Measurements from ENCODE around the gene FAM184A. TPM values are rescaled to one million over a fixed set of nuclear protein-coding genes. Genes with fewer than 3 reads are reported as not detected.
"Not testable (repeated sequence)": the region's sequence is repeated elsewhere in the genome, so short reads cannot be mapped to it uniquely, and the experiment has no call there.

Gene FAM184A
- total RNA-seq, 1 donor from 2014 or later: 4.8 TPM

DNA sequence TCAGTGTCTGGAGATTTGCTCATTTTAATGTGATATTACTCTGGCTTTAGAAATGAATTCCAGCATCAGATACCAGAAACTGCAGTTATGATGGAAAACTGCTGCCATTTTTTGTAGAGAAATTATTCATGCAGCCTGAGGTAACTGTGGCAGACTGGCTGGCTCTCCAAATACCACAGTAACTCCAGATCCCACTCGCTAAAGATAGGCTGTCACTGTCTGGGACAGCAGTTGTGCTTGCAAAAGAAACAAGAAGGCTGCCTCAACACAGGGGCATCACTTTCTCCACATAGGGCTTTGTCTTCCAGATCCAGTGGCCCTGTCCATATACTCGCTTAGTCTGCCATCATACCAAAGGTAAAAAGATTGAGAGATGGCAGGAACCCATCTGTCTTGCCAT lies 52.7 kb downstream of the FAM184A start:
- intact Hi-C loops (cut with micrococcal nuclease): no loop called here

DNA sequence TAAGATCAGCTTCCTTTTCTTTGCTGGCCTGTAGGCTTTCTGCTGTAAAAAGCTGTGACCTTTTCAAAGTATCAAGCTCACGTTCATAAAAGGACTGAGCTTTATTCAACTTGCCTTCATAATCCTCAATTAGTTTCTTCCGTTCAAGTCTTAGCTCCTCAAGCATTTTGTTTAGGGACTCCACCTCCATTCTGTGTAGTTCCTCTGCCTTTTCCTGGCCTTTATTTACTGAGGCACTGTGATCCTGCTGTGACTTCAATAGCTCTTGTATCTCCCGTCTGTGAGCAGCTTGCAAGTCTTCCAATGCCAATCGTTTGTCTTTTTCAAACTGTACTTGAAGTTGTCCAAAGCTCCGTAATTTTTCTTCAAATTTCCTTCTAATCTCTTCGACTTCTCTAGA lies 54.4 kb downstream of the FAM184A start:
- intact Hi-C loops (cut with micrococcal nuclease): no loop called here

DNA sequence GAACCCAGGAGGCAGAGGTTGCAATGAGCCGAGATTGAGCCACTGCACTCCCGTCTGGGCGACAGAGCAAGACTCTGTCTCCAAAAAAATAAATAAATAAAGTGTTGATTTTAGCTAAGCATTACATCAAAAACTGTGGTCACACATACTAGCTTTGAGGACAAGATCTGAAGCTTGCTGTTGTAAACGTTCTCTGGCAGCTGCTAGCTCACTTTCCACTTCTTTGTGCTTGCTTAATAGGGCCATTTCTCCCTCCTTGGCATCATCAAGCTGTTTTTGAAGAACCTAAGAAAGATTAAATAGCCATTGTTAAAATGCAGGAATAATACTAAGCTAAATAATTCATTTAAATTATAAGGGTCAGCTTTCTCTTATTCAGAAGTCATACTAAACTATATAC lies 55.7 kb downstream of the FAM184A start:
- intact Hi-C loops (cut with micrococcal nuclease): no loop called here

DNA sequence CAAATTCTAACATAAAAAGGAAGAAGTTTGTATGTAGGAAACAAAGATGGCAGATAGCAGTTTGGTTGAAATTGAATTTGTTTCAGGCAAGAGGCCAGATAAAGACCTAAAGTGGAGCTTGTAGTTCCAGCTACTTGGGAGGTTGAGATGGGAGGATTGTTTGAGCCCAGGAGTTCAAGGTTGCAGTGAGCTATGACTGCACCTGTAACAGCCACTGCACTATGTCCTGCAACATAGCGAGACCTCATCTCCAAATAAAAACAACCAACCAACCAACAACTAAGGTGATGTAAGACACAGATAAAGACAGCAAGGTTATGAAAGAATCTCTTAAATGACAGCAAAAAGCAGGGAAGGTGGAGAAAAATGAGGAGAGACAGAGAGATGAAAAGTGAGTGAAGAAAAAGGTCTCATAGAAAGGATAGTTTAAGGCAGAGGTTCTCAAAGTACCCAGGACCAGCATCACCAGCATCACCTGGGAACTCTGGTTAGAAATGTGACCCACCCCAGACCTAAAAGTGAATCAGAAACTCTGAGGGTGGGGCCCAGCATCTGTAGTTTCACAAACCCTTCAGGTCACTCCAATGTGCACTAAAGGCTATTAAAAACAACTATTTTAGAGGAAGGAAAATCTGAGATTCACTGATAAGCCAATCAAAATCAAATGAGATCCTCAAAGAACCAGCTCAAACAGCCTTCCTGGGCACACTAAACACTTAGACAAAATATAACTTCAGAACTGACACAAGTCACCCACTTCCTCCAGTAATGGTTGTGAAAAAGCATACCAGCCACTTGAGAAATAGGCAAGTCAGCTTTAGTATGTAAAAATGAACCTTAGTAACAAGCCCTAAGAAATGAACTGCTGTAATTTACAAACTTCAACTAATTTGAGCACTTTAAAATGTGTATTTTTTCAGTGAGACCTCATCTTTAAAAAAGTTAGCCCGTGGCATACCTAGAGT lies 57.6 kb downstream of the FAM184A start:
- intact Hi-C loops (cut with micrococcal nuclease): no loop called here

DNA sequence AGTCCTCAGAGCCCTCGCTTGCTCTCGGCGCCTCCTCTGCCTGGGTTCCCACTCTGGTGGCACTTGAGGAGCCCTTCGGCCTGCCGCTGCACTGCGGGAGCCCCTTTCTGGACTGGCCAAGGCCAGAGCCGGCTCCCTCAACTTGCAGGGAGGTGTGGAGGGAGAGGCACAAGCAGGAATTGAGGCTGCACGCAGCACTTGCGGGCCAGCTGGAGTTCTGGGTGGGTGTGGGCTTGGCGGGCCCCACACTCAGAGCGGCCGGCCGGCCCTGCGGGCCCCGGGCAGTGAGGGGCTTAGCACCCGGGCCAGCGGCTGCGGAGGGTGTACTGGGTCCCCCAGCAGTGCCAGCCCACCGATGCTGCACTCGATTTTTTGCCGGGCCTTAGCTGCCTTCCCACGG lies 63.3 kb downstream of the FAM184A start:
- intact Hi-C loops (cut with micrococcal nuclease): not testable (repeated sequence)

DNA sequence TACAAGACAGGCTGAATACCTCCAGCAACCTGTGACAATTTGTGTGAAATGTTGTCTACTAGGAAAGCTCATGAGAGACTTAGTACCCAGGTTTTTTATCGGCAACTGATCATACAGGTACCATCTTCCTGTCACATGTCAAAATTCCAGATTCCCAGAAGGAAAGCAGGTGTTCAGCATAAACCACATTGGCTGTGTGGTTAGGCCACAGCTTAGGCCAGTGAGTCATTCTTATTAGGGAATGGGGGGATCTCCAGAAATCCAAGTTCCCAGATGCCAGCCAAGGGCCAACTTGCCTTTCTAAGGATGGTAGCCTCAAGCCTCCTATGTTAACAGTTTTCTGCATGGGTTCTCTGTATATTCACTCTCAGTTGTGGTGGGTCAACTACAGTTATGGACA lies 65.9 kb downstream of the FAM184A start:
- intact Hi-C loops (cut with micrococcal nuclease): no loop called here

DNA sequence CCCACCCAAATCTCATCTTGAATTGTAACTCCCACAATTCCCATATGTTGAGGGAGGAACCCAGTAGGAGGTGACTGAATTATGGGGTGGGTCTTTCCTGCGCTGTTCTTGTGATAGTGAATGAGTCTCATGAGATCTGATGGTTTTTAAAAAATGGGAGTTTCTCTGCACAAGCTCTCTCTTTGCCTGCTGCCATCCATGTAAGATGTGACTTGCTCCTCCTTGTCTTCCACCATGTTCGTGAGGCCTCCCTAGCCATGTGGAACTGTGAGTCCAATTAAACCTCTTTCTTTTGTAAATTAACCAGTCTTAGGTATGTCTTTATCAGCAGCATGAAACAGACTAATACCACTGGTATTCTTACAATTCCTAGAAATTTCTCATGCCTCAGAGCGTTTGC lies 69.2 kb downstream of the FAM184A start:
- intact Hi-C loops (cut with micrococcal nuclease): not testable (repeated sequence)

DNA sequence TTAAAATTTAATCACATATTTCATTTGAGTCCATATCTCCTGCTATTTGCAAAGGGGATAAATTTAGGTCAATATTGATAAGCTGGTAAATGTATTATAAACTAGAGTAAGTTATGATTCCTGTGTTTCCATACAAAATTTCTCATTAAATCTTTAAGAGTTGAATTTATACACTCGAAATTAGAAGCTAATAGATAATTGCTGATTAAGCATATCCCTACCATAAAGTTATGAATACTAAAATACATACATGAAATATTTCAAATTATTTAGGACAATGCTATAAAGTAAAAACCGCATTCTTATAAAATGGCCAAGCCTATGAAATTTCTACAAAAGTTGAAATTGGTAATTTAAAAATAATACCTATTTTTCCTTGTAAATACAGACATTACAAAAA lies 71.5 kb downstream of the FAM184A start:
- intact Hi-C loops (cut with micrococcal nuclease): no loop called here

DNA sequence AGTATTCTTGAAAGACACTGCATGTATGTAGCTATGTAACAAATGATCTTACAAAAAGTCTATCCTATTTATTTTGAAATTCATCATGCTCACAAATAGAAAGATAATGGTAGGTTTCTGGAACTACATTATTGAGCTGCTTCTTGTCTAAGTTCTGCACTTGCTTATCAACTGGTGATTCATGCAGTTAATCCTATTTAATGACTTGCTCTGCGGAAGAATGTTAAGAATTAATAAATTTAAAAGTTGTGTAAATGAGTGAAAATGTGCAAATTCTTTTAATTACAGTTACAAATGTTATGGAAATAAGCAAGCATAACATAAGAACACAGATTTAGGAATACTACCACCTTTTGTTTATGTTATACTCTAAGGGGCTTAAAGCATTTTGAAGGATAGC lies 76.4 kb downstream of the FAM184A start:
- intact Hi-C loops (cut with micrococcal nuclease): no loop called here

DNA sequence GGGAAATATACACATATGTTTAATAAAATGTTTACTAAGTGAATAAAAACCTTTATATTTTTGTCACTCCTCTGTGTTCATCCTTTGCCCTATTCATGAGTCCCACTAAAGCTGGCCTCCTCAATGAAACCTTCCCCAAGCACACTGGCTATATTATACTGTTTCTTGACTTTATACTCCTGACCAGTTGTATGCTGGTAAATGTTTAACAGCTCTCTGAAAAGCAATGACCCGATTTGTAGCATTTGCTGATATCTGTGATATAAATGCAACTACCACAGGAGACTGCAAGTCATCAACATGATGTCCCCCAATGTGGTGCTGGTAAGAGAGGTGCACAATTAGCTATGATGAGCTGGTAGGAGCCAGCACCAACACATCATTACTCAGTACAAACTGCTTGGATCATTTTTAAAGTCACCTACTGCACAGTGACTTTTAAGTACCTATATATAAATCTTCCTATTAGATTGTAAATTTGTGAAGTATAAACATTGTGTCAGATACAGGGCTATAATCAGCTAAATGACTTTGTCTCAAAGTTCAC lies 78.9 kb downstream of the FAM184A start:
- intact Hi-C loops (cut with micrococcal nuclease): no loop called here

DNA sequence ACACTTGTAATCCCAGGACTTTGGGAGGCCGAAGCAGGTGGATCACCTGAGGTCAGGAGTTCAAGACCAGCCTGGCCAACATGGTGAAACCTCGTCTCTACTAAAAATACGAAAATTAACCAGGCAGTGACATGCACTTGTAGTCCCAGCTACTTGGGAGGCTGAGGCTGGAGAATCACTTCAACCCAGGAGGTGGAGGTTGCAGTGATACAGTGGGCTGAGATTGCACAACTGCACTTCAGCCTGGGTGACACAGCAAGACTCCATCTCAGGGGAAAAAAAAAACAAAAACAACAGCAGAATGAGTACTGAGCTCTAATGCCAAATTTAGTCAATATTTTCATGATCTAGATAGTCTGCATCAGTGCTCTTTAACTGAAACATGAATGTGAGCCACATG lies 81.0 kb downstream of the FAM184A start:
- intact Hi-C loops (cut with micrococcal nuclease): not testable (repeated sequence)

DNA sequence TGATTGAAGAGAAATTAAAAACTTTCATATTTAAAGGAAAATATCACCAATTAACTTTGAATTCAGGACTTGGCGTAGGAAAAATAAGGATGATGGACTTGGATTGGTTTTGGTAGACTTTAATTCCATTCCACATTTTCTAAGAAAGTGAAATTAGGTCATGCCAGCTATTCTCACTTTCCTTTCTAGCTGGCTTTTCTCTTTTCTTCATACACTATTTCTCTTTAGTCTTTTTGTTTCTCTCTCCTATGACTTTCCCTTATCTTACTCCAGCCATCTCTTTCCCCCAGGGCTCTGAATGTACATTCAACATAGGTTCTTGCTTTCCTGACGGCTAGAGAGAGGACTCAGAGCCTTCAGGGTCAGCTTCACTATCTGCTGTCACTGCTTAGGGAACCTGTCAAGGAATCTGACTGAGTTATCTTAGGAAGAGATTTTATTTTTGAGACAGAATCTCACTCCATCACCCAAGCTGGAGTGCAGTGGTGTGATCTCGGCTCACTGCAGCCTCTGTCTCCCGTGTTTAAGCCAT lies 82.1 kb downstream of the FAM184A start:
- intact Hi-C loops (cut with micrococcal nuclease): no loop called here

DNA sequence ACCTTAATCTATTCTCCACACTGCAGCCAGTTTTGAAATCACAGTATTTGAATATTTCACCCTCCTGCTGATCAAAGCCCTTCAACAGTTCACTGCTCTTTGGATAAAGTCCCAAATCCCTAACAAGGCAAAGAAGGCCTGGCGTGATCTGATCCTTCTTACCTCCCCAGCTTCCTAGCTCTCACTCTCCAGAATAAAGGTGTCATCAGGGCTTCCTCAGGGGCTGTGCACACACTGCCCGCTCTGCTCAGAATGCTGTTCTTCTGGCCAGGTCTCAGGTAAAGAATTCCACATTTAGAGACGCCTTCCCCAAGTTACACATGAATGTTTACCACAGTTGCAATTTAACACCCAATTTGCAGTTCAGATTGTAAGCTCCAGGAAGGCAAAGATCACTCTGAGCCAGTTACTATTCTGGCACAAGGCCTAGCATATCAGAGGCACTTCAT lies 84.6 kb downstream of the FAM184A start:
- intact Hi-C loops (cut with micrococcal nuclease): no loop called here

DNA sequence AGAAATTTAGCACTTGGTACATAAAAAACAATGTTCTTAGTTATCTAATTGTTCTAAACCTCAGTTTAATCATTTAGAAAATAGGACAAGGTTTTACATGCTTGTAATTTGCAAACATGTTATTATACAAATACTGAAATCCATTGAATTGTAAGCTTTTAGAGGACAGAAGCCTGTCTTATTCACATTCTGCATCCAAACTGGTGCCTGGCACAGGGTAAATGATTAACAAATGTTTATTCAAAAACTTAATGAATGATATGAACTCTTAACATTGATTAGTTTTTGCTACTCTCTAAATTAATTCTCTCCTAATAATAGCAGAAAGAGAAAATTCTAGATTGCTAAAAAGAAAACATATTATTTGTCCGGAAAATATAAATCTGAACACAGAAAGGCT lies 85.1 kb downstream of the FAM184A start:
- intact Hi-C loops (cut with micrococcal nuclease): no loop called here

DNA sequence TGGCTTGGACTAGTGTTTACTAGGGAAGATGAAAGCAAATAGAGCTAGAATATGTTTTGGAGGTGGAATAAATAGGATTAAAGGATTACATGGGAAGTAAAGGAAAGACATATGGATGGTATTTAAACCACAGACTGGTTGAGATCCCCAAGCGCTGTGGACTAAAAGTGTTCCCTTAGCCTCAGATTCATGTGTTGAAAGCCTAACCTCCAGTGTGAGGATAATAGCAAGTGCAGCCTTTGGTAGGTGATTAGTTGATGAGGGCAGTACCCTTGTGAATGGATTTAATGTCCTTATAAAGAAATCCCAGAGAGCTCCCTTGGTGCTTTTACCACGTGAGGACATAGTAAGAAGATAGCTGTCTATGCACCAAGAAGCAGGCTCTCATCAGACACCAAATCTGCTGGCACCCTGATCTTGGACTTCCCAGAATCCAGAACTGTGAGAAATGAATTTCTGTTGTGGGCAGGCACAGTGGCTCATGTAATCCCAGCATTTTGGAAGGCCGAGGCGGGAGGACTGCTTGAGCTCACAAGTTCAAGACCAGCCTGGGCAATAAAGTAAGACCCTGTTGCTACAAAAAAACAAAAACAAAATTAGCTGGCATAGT lies 86.2 kb downstream of the FAM184A start:
- intact Hi-C loops (cut with micrococcal nuclease): no loop called here

DNA sequence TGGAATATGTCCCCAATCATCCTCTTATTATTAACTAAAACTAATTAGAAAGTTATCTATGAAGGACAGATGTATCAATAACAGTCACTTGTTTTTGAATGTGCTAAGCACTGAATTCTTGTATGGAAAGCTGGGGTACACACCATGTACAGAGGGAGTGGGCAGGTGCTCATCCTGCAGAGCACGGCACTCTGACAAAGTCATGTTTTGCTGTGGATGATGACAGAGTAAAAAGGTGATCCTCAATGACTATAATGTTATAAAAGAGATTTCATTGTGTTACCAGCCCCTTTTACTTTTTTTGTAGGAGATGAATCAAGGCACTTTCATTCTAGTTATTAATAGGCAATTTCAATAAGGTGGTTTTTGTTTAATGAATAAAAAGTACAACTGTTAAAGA lies 92.2 kb downstream of the FAM184A start:
- intact Hi-C loops (cut with micrococcal nuclease): no loop called here

DNA sequence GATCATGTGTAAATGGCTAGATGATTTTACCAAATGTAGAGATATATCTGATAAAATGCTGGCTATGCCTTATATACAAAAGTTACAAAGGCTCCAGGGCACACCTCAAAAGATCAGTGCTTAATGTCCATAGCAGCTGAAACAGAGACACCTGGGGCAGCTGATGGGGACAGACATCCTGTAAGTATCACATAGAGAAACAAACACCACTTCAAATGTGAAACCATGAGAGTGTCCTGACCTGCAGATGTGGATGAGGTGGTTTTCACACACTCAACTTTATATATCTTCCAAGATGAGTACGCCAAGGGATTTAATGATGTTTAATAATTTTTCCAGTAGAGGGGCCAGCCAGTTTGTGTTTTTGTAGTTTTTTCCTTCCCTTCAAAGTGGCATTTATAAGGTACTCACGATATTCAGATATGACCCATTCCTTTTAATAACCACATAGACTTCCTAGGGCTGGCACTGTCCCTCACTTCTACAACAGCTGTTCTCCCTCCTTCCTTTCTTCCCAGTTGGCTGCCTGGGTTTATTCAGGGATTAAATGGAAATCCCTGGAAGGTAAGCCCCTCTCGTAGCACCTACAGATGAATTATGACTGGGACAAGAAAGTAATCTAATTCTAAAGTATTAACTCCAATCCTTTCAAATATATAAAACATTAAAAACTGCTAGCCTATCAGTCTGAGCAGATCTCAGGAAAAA lies 93.2 kb downstream of the FAM184A start:
- intact Hi-C loops (cut with micrococcal nuclease): no loop called here

DNA sequence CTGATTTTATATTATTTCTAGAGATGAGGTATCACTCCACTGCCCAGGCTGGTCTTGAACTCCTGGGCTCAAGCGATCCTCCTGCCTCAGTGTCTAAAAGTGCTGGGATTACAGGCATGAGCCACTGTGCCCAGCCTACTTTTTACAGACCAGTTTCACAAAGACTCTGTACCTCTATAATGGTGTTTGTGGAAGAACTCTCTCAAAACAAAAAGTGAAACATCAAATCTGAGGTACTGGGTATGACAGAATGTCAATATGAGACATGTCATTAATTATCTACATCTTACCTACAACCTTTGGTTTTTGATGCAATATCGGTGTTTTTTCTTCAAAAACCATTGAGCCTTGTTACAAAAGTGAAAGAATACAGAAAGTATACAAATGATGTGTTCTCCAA lies 94.1 kb downstream of the FAM184A start:
- intact Hi-C loops (cut with micrococcal nuclease): no loop called here

DNA sequence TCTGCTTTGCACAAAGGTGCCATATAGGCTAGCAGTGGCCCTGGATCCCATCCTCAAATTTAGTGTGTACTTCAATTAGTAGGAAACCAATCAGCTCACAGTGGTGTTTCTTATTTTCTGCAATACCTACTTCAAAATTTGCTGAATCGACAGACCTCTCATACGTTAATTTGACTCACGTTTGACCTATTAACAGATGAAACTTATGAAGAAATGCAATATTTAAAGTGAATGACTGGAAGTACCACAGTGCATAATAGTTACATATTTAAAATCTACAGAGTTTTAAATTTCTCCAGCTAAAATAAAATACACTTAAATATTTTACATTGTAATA lies 95.9 kb downstream of the FAM184A start:
- intact Hi-C loops (cut with micrococcal nuclease): no loop called here

DNA sequence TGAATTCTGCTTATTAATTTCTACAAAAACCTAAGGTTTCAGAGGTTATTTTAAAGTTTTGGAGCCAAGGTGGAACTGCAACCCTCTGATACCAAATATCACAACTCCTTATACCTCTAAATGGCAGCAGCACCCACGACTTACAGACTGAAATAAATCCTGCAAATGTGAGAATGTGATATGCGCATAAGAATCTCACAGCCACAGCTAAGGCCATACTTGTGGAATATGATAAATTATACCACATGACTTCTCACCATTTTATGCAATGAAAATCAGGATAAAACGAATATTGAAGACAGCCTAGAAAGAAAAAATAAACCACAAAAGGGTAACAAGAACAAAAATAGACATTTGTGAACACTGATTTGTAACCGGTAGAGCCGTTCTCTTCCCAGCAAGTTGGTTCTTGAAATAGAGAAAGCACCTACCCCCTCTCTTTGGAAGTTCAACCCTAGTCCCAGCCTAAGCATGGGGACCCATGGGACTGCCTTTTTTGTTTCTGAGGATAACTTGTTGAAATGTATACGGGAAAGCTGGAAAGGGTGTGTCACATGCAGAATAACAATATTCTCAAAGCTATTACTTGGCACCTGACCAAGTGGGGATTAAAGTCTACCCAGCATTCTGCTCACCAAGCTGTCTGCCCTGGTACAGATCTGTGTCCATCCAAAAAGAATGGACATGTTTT lies 96.4 kb downstream of the FAM184A start:
- intact Hi-C loops (cut with micrococcal nuclease): no loop called here

DNA sequence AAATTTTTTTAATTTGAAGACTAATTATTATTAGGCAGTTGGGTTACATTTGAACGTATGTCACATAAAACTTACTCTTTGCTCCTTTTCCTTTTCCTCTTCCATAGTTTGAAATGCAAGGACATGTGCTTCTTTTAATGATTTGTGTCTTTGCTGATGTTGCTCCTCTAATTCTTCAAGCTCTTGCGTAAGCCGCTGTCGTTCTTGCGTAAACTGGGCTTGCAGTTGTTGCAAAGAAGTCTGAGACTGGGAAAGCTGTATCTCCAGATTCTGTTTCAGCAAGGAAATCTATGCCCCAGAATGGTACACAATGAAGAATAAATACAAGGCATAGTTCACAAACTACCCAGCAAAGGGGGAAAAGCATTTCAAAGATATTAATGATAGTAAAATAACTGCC lies 98.4 kb downstream of the FAM184A start:
- intact Hi-C loops (cut with micrococcal nuclease): no loop called here

Measured in T-helper 1 cell treated with Interleukin-12 subunit alpha and Interleukin-12 subunit beta and Interleukin-4 antibody, amounts not matched to agents 30 ng/mL and 1 ng/mL, for 36 hours (primary cell).